HepG2 (cell line): Measurements from ENCODE around the gene CSNK1D. TPM values are rescaled to one million over a fixed set of nuclear protein-coding genes. Genes with fewer than 3 reads are reported as not detected.

Experiments used
- CCAR2 ChIP-seq: fragments of 200-400 bp; formaldehyde crosslinking; optimal IDR thresholded peaks from 2 replicates; pipeline ENCODE3; 2018; ENCODE audit warnings: low read depth, mild to moderate bottlenecking, low read length, moderate library complexity
- CREB1 ChIP-seq, 2 experiments: fragments of 450-650 bp in 1 of 2; IDR thresholded peaks; 2 replicates each; pipeline ENCODE4 v1.6.1; 2016 to 2017; ENCODE audit warnings: control low read depth in 1 of 2, mild to moderate bottlenecking in 1 of 2, missing compliant biosample characterization in 1 of 2, missing genetic modification characterization in 1 of 2
- FLYWCH1 ChIP-seq: sonication (generic); formaldehyde crosslinking; IDR thresholded peaks from 2 replicates; pipeline ENCODE4 v1.8.1; 2023; ENCODE audit warnings: mild to moderate bottlenecking, missing genetic modification reagents
- HNRNPL ChIP-seq: fragments of 200-400 bp; formaldehyde crosslinking; IDR thresholded peaks from 2 replicates; pipeline ENCODE4 v1.6.1; 2017; ENCODE audit warnings: mild to moderate bottlenecking, low read depth, low read length
- MLLT10 ChIP-seq: sonication (generic); formaldehyde crosslinking; IDR thresholded peaks from 2 replicates; pipeline ENCODE4 v1.4.0; 2020; ENCODE audit warnings: missing genetic modification reagents
- MTA1 ChIP-seq: sonication (generic); formaldehyde crosslinking; IDR thresholded peaks from 2 replicates; pipeline ENCODE4 v1.4.0; 2020; ENCODE audit warnings: missing genetic modification reagents, mild to moderate bottlenecking, borderline replicate concordance
- NFYB ChIP-seq: sonication (generic); formaldehyde crosslinking; IDR thresholded peaks from 2 replicates; pipeline ENCODE4 v1.4.0; 2020; ENCODE audit warnings: missing genetic modification reagents
- NR3C1 ChIP-seq: sonication (generic); formaldehyde crosslinking; IDR thresholded peaks from 2 replicates; pipeline ENCODE4 v1.4.0; 2020; ENCODE audit warnings: missing genetic modification reagents
- POLR2G ChIP-seq: fragments of 200-400 bp; formaldehyde crosslinking; IDR thresholded peaks from 2 replicates; pipeline ENCODE4 v1.6.1; 2018; ENCODE audit warnings: mild to moderate bottlenecking, low read depth, low read length, moderate library complexity
- RARG ChIP-seq: sonication (generic); formaldehyde crosslinking; IDR thresholded peaks from 2 replicates; pipeline ENCODE4 v1.4.0; 2020; ENCODE audit warnings: low read depth, mild to moderate bottlenecking, missing genetic modification reagents
- SRSF9 ChIP-seq: fragments of 200-400 bp; formaldehyde crosslinking; IDR thresholded peaks from 2 replicates; pipeline ENCODE4 v1.6.1; 2018; ENCODE audit warnings: borderline replicate concordance, mild to moderate bottlenecking, low read depth, low read length; ENCODE audit not compliant: insufficient read depth, poor library complexity, severe bottlenecking
- SRY ChIP-seq: sonication (generic); formaldehyde crosslinking; IDR thresholded peaks from 2 replicates; pipeline ENCODE4 v1.8.0; 2022; ENCODE audit warnings: mild to moderate bottlenecking, missing genetic modification reagents
- TERF1 ChIP-seq: sonication (generic); formaldehyde crosslinking; IDR thresholded peaks from 2 replicates; pipeline ENCODE4 v1.8.0; 2022; ENCODE audit warnings: mild to moderate bottlenecking, missing genetic modification reagents, moderate library complexity
- TOPORS ChIP-seq: sonication (generic); formaldehyde crosslinking; IDR thresholded peaks from 2 replicates; pipeline ENCODE4 v1.8.0; 2023; ENCODE audit warnings: mild to moderate bottlenecking, missing genetic modification reagents
- ZNF292 ChIP-seq: sonication (generic); formaldehyde crosslinking; IDR thresholded peaks from 2 replicates; pipeline ENCODE4 v1.8.1; 2022; ENCODE audit warnings: mild to moderate bottlenecking, low read depth, missing genetic modification reagents, borderline replicate concordance
- ZNF646 ChIP-seq: sonication (generic); formaldehyde crosslinking; IDR thresholded peaks from 2 replicates; pipeline ENCODE4 v1.9.0; 2021; ENCODE audit warnings: mild to moderate bottlenecking, missing genetic modification reagents
- ZNF781 ChIP-seq: sonication (generic); formaldehyde crosslinking; IDR thresholded peaks from 2 replicates; pipeline ENCODE4 v1.5.1; 2020; ENCODE audit warnings: borderline replicate concordance, mild to moderate bottlenecking, missing genetic modification reagents; ENCODE audit errors: not compliant biosample characterization
- polyA plus RNA-seq, 8 experiments: library from polyadenylated mRNA; depleted of rRNA in 3 of 8; stranded (reverse) in 7 of 8; unstranded in 1 of 8; fragments of >200 nt; fragmentation: Illumina TruSeq in 4 of 8; extraction: Trizol in 4 of 8; gene quantifications; 2 replicates each; pipeline versions ENCODE4 v1.2.1 to v1.2.3, GENCODE V29; 2011 to 2016; ENCODE audit warnings: low read depth in 4 of 8, missing spikeins in 1 of 8, mixed read lengths in 1 of 8; ENCODE audit not compliant: insufficient read depth in 1 of 8
- total RNA-seq, 5 experiments: library from RNA; depleted of rRNA; stranded (reverse); fragments of >200 nt; fragmentation: Illumina TruSeq; extraction: Trizol; gene quantifications; 2 replicates each; pipeline ENCODE4 v1.2.3, GENCODE V29; 2016; ENCODE audit warnings: low read depth in 1 of 5
- TF ChIP-seq, protein P1 (sequence below): sonication (generic); formaldehyde crosslinking; IDR thresholded peaks from 2 replicates; pipeline ENCODE4 v1.4.0; 2020; ENCODE audit warnings: missing genetic modification reagents, borderline replicate concordance
- TF ChIP-seq, protein P2 (sequence below): sonication (generic); formaldehyde crosslinking; IDR thresholded peaks from 2 replicates; pipeline ENCODE4 v1.4.0; 2020; ENCODE audit warnings: mild to moderate bottlenecking, missing genetic modification reagents

CSNK1D gene
- total and polyA plus RNA-seq, 2 of the 13 experiments (the other 11 are each of a cell fraction or from before 2014, with no cell fraction given): 31.5 to 128 TPM

DNA sequence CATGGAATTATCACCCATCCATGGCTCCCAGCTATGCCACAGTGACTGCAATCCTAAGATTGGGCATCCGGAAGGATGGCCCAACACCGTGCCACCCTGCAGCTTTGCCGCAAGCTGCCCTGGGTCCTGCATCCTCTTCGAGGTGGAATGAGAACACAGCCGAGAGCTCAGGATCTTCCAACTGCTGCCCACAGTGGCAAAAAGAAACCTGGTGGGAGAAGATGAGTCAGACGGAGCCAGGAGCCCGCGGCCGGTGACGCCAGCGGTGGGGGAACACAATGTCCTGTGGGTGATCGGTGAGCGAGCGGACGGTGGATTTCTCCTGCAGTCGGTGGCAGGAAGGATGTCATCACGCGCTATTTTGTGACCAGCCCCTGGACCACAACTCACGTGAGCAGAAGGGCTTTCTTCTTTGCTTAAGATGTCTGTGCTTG is 23.8 kb upstream of the CSNK1D start (continued):
- TF ChIP-seq, protein P1, sequence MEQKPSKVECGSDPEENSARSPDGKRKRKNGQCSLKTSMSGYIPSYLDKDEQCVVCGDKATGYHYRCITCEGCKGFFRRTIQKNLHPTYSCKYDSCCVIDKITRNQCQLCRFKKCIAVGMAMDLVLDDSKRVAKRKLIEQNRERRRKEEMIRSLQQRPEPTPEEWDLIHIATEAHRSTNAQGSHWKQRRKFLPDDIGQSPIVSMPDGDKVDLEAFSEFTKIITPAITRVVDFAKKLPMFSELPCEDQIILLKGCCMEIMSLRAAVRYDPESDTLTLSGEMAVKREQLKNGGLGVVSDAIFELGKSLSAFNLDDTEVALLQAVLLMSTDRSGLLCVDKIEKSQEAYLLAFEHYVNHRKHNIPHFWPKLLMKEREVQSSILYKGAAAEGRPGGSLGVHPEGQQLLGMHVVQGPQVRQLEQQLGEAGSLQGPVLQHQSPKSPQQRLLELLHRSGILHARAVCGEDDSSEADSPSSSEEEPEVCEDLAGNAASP (CRISPR knock-in tag): 0 out of 2 replicates have a peak, but pooled peaks have one; percentile 9
- no peak for TF ChIP-seq FLYWCH1 (CRISPR knock-in tag)
- no peak for TF ChIP-seq SRY (CRISPR knock-in tag)
- no peak for TF ChIP-seq MTA1 (CRISPR knock-in tag)
- peak; percentile 26; the same call in 1 of the 2 replicates for TF ChIP-seq NFYB (CRISPR knock-in tag)
- TF ChIP-seq MLLT10 (CRISPR knock-in tag): no peak
- 0 out of 2 replicates have a peak, but pooled peaks have one; percentile 6 for TF ChIP-seq CREB1 (IDR thresholded peaks at IDR 0.05)
- no peak for TF ChIP-seq CREB1 (CRISPR knock-in tag; IDR thresholded peaks at IDR 0.05)
- TF ChIP-seq, protein P2, sequence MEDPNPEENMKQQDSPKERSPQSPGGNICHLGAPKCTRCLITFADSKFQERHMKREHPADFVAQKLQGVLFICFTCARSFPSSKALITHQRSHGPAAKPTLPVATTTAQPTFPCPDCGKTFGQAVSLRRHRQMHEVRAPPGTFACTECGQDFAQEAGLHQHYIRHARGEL (CRISPR knock-in tag): no peak
- TF ChIP-seq ZNF292: no peak
- no peak for TF ChIP-seq ZNF781 (CRISPR knock-in tag)
- TF ChIP-seq ZNF646: no peak
- no peak for TF ChIP-seq RARG (CRISPR knock-in tag)
- TF ChIP-seq NR3C1: no peak
- TF ChIP-seq CCAR2: no peak
- TF ChIP-seq TOPORS (CRISPR knock-in tag): no peak
- no peak for TF ChIP-seq SRSF9
- 0 out of 2 replicates have a peak, but pooled peaks have one; percentile 16 for TF ChIP-seq HNRNPL
- no peak for TF ChIP-seq TERF1 (CRISPR knock-in tag)
- TF ChIP-seq POLR2G: no peak
